A673 (cell line): Measurements from ENCODE around the gene TYW5.

Source experiments
- CTCF ChIP-seq: fragments of 300-800, 200-600 bp; sonication (generic); conservative IDR thresholded peaks from 2 replicates; pipeline ENCODE4 v1.5.1; 2017; ENCODE audit warnings: low read depth, mild to moderate bottlenecking, antibody characterized with exemption, low read length, moderate library complexity, mixed read lengths
- EZH2 ChIP-seq: fragments of 200-600 bp; sonication (generic); IDR thresholded peaks from 2 replicates; pipeline ENCODE4 v1.6.1; 2017; ENCODE audit warnings: borderline replicate concordance, low read depth, mild to moderate bottlenecking, mixed read lengths, antibody characterized with exemption, low read length; ENCODE audit not compliant: poor library complexity, severe bottlenecking

DNA sequence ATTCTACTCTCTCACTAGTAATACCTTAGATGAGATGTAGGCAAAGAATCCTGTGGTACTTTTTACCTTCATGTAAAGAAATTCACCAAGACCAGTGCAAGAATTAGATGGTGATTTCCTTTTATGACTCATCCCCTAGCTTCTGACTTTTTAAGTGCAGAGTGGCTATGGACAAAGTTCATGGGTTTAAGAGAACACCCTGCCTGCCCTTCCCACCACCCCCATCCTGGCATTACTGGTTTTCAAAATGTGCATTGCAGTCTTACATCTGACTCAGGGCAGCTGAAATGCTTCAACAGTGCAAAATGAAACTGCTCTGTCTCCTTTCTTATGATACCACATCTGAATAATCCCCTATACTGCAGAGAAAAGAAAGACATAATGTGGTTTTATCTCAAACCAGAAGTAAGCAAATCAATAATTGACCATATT is 22.7 kb upstream of the TYW5 start:
- TF ChIP-seq CTCF (no peak), EZH2 (no peak)
